ENCODE data around the gene ZNF318. TPM values are rescaled to one million over a fixed set of nuclear protein-coding genes. Genes with fewer than 3 reads are reported as not detected.

Gene ZNF318
- polyA plus RNA-seq, 1 of the 3 experiments (the other 2 are of a cell fraction), result 6.3 TPM

DNA sequence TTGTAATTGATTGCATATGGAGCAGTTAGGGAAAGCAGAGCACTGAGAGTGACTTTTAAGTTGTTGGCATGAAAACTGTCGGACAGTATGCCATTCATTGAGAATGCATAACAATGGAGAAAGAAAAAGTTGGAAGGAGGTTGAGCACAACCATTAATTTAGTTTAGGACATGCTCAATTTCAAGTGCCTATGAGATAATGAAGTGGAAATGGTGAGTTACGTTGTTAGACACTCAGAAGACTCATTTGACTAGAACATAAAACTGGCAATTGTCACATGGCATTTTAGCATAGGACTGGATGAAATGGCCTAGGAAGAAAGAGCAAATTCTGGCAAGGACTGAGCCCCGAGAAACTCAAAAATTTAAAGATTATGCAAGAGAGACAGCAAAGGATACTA is 22.0 kb downstream of the ZNF318 start:
- Histone ChIP-seq H3K4me2 (no peak overlapping the region), H3K9ac (no peak overlapping the region), H3K27me3 (ENCODE audit: insufficient read depth) (no peaks in the 10 kb centered on the region), H2AFZ (ENCODE audit: low read depth) (no peak overlapping the region), H3K9me3 (no peaks in the 10 kb centered on the region), H3K79me2 (ENCODE audit: insufficient read depth) (no peaks in the 10 kb centered on the region), H3K27ac (ENCODE audit: low read depth in 2 of 2, low read length in 1 of 2) (no peak overlapping the region), H3K9me2 (no peaks in the 10 kb centered on the region), H3K36me3 (replicated peaks in 1 of 2; ENCODE audit: control insufficient read depth in 1 of 2, insufficient read depth in 2 of 2, low read length in 1 of 2) (peaks cover 43 to 69% of the 10 kb centered on the region in 2 experiments), H4K20me1 (ENCODE audit: insufficient read depth) (no peaks in the 10 kb centered on the region), H3F3A (replicated peaks; ENCODE audit: insufficient read depth) (no peaks in the 10 kb centered on the region), H3K4me3 (ENCODE audit: low read depth in 2 of 2, low read length in 1 of 2) (no peak overlapping the region), H3K4me1 (ENCODE audit: control insufficient read depth in 1 of 2, insufficient read depth in 2 of 2, low read depth in 1 of 2, low read length in 1 of 2) (no peaks in the 10 kb centered on the region)
- WGBS (ENCODE audit: low lambda C conversion rate), result 93% methylated on average over 3 of the region's 3 CpGs
- POLR2A ChIA-PET, result no interaction called here
- no peak for DNase-seq
- CTCF ChIA-PET, result no interaction called here
- TF ChIP-seq ELF1 (IDR thresholded peaks at IDR 0.05), result no peak
- TF ChIP-seq EP300 (IDR thresholded peaks at IDR 0.05; ENCODE audit: borderline replicate concordance in 1 of 2, low read depth in 1 of 2, low read length in 1 of 2), result no peak
- TF ChIP-seq, protein P1, sequence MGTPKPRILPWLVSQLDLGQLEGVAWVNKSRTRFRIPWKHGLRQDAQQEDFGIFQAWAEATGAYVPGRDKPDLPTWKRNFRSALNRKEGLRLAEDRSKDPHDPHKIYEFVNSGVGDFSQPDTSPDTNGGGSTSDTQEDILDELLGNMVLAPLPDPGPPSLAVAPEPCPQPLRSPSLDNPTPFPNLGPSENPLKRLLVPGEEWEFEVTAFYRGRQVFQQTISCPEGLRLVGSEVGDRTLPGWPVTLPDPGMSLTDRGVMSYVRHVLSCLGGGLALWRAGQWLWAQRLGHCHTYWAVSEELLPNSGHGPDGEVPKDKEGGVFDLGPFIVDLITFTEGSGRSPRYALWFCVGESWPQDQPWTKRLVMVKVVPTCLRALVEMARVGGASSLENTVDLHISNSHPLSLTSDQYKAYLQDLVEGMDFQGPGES (IDR thresholded peaks at IDR 0.05; ENCODE audit: low read depth, low read length), result no peak
- TF ChIP-seq NFIC (IDR thresholded peaks at IDR 0.05; ENCODE audit: borderline replicate concordance), result no peak
- no peak for TF ChIP-seq YY1 (IDR thresholded peaks at IDR 0.05; ENCODE audit: low read depth)
- no peak for TF ChIP-seq GABPA (IDR thresholded peaks at IDR 0.05; ENCODE audit: low read depth)
- TF ChIP-seq FOXM1 (IDR thresholded peaks at IDR 0.05; ENCODE audit: low read depth), result no peak
- no peak for TF ChIP-seq FOSL2 (IDR thresholded peaks at IDR 0.05; ENCODE audit: borderline replicate concordance, low read depth)
- TF ChIP-seq, protein P2, sequence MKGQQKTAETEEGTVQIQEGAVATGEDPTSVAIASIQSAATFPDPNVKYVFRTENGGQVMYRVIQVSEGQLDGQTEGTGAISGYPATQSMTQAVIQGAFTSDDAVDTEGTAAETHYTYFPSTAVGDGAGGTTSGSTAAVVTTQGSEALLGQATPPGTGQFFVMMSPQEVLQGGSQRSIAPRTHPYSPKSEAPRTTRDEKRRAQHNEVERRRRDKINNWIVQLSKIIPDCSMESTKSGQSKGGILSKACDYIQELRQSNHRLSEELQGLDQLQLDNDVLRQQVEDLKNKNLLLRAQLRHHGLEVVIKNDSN (IDR thresholded peaks at IDR 0.05; ENCODE audit: borderline replicate concordance, low read depth), result no peak
- TF ChIP-seq RXRA (IDR thresholded peaks at IDR 0.05; ENCODE audit: borderline replicate concordance, low read depth), result no peak
- TF ChIP-seq TEAD4 (IDR thresholded peaks at IDR 0.05; ENCODE audit: borderline replicate concordance, insufficient read depth), result no peak

DNA sequence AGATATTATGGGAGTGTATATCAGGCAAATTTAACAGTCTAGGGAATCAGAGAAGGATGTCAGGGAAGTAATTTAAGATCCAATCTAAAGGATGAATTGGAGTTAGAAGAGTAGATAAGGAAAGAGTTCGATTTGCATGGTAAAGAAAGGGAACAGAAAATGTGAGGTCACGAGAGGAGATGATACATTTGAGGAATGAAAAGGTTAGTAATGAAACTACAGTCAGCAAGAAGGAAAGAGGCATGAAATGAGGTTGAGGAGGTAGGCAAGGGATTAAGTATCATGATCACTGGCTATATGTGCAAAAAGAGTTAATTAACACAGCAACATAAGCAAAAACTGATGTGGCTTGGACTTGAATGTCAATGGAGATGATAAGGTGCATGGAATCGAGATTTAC is 22.4 kb downstream of the ZNF318 start:
- H3K9me3 ChIP-seq, result no peaks in the 10 kb centered on the region
- H3K4me3 ChIP-seq (ENCODE audit: low read depth in 2 of 2, low read length in 1 of 2), result no peak overlapping the region
- H3K4me1 ChIP-seq (ENCODE audit: control insufficient read depth in 1 of 2, insufficient read depth in 2 of 2, low read depth in 1 of 2, low read length in 1 of 2), result no peaks in the 10 kb centered on the region
- 75% methylated on average over 3 of the region's 3 CpGs for WGBS (ENCODE audit: low lambda C conversion rate)
- no peaks in the 10 kb centered on the region for H3K79me2 ChIP-seq (ENCODE audit: insufficient read depth)
- no peak overlapping the region for H3K9ac ChIP-seq
- peaks cover 43 to 73% of the 10 kb centered on the region in 2 experiments for H3K36me3 ChIP-seq (replicated peaks in 1 of 2; ENCODE audit: control insufficient read depth in 1 of 2, insufficient read depth in 2 of 2, low read length in 1 of 2)
- no peaks in the 10 kb centered on the region for H4K20me1 ChIP-seq (ENCODE audit: insufficient read depth)
- H3K27ac ChIP-seq (ENCODE audit: low read depth in 2 of 2, low read length in 1 of 2), result no peak overlapping the region
- DNase-seq, result no peak
- no peak overlapping the region for H2AFZ ChIP-seq (ENCODE audit: low read depth)
- no peaks in the 10 kb centered on the region for H3F3A ChIP-seq (replicated peaks; ENCODE audit: insufficient read depth)
- CTCF ChIA-PET, result no interaction called here
- POLR2A ChIA-PET, result no interaction called here
- no peak overlapping the region for H3K4me2 ChIP-seq
- H3K9me2 ChIP-seq, result no peaks in the 10 kb centered on the region
- H3K27me3 ChIP-seq (ENCODE audit: insufficient read depth), result no peaks in the 10 kb centered on the region
- TF ChIP-seq JUND (IDR thresholded peaks at IDR 0.05) (no peak), RAD21 (IDR thresholded peaks at IDR 0.05; ENCODE audit: low read length) (no peak), TCF12 (IDR thresholded peaks at IDR 0.05) (no peak), NRF1 (IDR thresholded peaks at IDR 0.05; ENCODE audit: low read depth, low read length) (no peak), YY1 (IDR thresholded peaks at IDR 0.05; ENCODE audit: low read depth) (no peak), MXI1 (IDR thresholded peaks at IDR 0.05; ENCODE audit: low read depth, low read length) (no peak), FOXJ3 (CRISPR knock-in tag; IDR thresholded peaks at IDR 0.05) (no peak), RFX5 (IDR thresholded peaks at IDR 0.05; ENCODE audit: low read length) (no peak), FOXM1 (IDR thresholded peaks at IDR 0.05; ENCODE audit: low read depth) (no peak), CHD2 (IDR thresholded peaks at IDR 0.05; ENCODE audit: low read length, partially characterized antibody) (no peak), SMC3 (IDR thresholded peaks at IDR 0.05; ENCODE audit: low read depth, low read length) (no peak), EZH2phosphoT487 (IDR thresholded peaks at IDR 0.05; ENCODE audit: borderline replicate concordance, low read depth) (no peak)
- TF ChIP-seq, protein P3, sequence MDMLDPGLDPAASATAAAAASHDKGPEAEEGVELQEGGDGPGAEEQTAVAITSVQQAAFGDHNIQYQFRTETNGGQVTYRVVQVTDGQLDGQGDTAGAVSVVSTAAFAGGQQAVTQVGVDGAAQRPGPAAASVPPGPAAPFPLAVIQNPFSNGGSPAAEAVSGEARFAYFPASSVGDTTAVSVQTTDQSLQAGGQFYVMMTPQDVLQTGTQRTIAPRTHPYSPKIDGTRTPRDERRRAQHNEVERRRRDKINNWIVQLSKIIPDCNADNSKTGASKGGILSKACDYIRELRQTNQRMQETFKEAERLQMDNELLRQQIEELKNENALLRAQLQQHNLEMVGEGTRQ (IDR thresholded peaks at IDR 0.05; ENCODE audit: borderline replicate concordance, low read depth, low read length), result no peak
- TF ChIP-seq, protein P4, sequence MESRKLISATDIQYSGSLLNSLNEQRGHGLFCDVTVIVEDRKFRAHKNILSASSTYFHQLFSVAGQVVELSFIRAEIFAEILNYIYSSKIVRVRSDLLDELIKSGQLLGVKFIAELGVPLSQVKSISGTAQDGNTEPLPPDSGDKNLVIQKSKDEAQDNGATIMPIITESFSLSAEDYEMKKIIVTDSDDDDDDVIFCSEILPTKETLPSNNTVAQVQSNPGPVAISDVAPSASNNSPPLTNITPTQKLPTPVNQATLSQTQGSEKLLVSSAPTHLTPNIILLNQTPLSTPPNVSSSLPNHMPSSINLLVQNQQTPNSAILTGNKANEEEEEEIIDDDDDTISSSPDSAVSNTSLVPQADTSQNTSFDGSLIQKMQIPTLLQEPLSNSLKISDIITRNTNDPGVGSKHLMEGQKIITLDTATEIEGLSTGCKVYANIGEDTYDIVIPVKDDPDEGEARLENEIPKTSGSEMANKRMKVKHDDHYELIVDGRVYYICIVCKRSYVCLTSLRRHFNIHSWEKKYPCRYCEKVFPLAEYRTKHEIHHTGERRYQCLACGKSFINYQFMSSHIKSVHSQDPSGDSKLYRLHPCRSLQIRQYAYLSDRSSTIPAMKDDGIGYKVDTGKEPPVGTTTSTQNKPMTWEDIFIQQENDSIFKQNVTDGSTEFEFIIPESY (IDR thresholded peaks at IDR 0.05; ENCODE audit: borderline replicate concordance, low read depth), result no peak
- TF ChIP-seq, protein P1 (IDR thresholded peaks at IDR 0.05; ENCODE audit: low read depth, low read length), result no peak
- TF ChIP-seq, protein P5, sequence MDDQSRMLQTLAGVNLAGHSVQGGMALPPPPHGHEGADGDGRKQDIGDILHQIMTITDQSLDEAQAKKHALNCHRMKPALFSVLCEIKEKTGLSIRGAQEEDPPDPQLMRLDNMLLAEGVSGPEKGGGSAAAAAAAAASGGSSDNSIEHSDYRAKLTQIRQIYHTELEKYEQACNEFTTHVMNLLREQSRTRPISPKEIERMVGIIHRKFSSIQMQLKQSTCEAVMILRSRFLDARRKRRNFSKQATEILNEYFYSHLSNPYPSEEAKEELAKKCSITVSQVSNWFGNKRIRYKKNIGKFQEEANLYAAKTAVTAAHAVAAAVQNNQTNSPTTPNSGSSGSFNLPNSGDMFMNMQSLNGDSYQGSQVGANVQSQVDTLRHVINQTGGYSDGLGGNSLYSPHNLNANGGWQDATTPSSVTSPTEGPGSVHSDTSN (IDR thresholded peaks at IDR 0.05), result no peak

Measured in SK-N-SH (cell line).